HG02623 (cell line): ENCODE data around the gene ADSS2.
"Not testable (repeated sequence)": the region's sequence is repeated elsewhere in the genome, so short reads cannot be mapped to it uniquely, and the experiment has no call there.

ENCODE experiments used
- ATAC-seq: cut with Tn5 transposase; IDR thresholded peaks from one replicate; pipeline ENCODE4 v1.9.1; 2021; ENCODE audit warnings: moderate library complexity; ENCODE audit not compliant: unreplicated experiment

Gene ADSS2

GRCh38 chr1:244451539-244451950 lies at the start of gene ADSS2:
TSS of gene ADSS2 (minus strand) at chr1:244451909. CDS start at chr1:244451817, 92 bp downstream.
- ATAC-seq = no peak

DNA sequence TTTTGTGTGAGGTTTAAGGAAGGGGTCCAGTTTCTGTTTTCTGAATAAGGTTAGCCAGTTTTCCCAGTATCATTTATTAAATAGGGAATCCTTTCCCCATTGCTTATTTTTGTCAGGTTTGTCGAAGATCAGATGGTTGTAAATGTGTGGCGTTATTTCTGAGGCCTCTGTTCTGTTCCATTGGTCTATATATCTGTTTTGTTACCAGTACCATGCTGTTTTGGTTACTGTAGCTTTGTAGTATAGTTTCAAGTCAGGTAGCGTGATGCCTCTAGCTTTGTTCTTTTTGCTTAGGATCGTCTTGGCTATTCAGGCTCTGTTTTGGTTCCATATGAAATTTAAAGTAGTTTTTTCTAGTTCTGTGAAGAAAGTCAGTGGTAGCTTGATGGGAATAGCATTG lies 48.8 kb upstream of the ADSS2 start:
- not testable (repeated sequence) for ATAC-seq

GRCh38 chr1:244499484-244499883 lies 47.8 kb upstream of the ADSS2 start:
- not testable (repeated sequence) for ATAC-seq

DNA sequence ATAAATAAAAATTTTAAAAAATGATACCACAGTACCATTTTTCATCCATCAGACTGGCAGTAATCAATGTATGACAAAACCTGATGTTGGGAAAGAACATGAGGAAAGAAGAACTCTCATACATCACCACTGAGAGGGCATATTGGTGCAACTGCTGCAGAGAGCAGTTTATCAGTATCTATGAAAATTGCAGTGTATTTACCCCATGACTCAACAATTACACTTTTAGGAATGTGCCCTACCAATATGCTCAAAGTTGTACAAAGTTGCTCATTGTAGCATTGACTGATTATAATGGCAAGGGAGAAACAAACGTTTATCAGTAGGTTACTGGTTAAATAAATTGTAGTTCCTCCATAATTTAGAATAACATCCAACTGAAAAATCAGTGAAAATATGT lies 46.1 kb upstream of the ADSS2 start:
- ATAC-seq = no peak

- no peak for ATAC-seq
Observed at GRCh38 chr1:244496186-244496585, 44.5 kb upstream of the ADSS2 start.

DNA sequence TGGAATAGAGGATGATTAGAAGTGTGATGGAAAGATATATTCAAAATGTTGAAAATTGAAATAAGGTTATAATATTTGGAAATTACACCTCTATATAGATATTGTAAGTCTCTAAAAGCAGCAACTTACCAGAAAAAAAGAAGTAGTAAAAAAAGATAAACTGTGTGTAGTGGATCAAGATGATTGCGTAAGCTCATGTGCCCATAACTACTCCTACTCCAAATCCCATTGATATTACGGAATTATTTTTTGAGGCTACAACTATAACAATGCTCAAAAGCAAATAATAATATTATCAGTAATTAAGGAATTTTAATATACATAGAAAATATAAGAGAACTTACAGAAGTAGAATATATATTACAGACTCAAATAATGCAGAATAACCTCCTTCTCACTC lies 42.9 kb upstream of the ADSS2 start:
- no peak for ATAC-seq

DNA sequence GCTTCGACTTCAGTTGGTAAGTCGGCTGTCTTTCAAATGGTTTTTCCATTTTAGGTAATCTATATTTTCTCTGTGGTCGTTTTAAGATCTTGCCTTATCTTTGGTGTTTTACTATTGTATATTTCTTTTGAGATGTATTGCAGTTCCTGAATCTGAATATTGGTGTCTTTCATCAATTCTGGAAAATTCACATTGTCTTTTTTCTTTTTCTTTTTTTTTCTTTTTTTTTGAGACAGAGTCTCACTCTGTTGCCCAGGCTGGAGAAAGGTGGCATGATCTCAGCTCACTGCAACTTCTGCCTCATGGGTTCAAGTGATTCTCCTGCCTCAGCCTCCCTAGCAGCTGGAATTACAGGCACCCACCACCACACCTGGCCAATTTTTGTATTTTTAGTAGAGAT lies 33.3 kb upstream of the ADSS2 start:
- not testable (repeated sequence) for ATAC-seq

GRCh38 chr1:244473059-244473605 lies 21.4 kb upstream of the ADSS2 start:
- ATAC-seq = no peak

- no peak for ATAC-seq
Observed at GRCh38 chr1:244466724-244467123, 15.0 kb upstream of the ADSS2 start.

- peak; percentile 99 for ATAC-seq
Observed at GRCh38 chr1:244461245-244462071, 9.7 kb upstream of the ADSS2 start, which contains the start of gene CATSPERE. TSS of gene CATSPERE (plus strand) at chr1:244461273. CDS start at chr1:244461430, 157 bp downstream.

DNA sequence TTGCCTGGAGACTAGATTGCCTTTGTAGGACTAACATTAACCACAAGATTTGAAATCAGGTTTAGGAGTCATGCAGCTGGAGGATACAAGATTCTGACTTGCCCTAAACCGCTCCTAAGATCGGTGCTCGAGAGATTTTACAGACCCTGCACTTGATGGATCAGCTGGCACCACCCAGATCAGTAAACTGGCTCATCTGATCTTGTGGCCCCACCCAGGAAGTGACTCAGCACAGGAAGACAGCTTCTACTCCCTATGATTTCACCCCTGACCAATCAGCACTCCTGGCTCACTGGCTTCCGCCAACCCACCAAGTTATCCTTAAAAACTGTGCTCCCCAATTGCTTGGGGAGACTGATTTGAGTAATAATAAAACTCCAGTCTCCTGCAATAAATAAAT lies 8.5 kb upstream of the ADSS2 start:
- no peak for ATAC-seq

DNA sequence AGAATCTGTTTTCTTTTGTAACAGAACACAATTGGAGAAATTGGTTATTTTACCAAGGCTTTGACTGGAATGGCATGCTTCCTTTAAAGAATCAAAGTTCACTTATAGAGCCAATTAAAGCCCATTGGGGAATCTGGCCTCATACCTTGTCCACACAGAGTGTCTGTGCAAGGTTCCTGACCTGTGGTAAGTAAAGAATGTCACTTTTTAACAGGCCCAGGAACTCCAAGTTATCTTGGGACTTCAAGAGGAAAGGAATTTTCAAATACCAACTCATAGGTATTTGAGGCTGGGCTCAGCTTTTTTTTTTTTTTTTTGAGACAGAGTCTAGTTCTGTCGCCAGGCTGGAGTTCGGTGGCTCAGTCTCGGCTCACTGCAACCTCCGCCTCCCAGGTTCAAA lies 7.1 kb upstream of the ADSS2 start:
- no peak for ATAC-seq

- no peak for ATAC-seq
Observed at GRCh38 chr1:244456586-244456985, 4.9 kb upstream of the ADSS2 start.

- ATAC-seq = no peak
Observed at GRCh38 chr1:244454412-244454811, 2.7 kb upstream of the ADSS2 start.

- peak; percentile 92 for ATAC-seq
Observed at GRCh38 chr1:244451951-244452795, 464 bp upstream of the ADSS2 start.

- no peak for ATAC-seq
Observed at GRCh38 chr1:244450597-244451538, 841 bp downstream of the ADSS2 start.

GRCh38 chr1:244449936-244450508 lies 1.7 kb downstream of the ADSS2 start:
- ATAC-seq = no peak

- ATAC-seq = no peak
Observed at GRCh38 chr1:244448279-244449036, 3.3 kb downstream of the ADSS2 start.

DNA sequence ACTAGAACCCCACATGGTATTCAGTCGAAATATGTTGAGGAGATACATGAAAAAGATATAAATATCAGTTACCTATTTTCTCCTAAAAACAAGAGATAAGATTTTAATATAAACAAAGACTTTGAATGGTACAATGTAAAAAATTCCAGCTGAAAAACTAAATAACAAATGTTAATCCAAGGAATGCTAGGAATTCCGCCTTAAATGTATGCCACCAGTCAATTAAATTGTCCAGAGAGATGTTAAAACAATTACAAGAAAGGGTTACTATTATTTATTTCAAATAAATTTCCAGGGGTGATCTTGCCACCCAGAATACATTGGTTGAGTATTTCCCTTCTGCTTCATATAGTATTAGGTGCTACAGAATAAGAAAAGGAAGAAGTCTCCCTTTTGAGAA lies 4.2 kb downstream of the ADSS2 start:
- no peak for ATAC-seq
